Measurements from ENCODE around the gene RCN2.

Gene RCN2

GRCh38 chr15:76994971-76995945, 63.7 kb downstream of the RCN2 start, which contains the start of gene PSTPIP1:
TSS of gene PSTPIP1 (plus strand) at chr15:76995126. CDS start at chr15:76995574, 448 bp downstream.
- DNase-seq: peak; percentile 68

GRCh38 chr15:76996076-76996525, 64.6 kb downstream of the RCN2 start:
- DNase-seq: no peak

- DNase-seq: peak; percentile 35
Measured at GRCh38 chr15:76996526-76997401, 65.2 kb downstream of the RCN2 start.

GRCh38 chr15:76998663-76999285, 67.2 kb downstream of the RCN2 start:
- no peak for DNase-seq

GRCh38 chr15:76999996-77000395, 68.4 kb downstream of the RCN2 start:
- DNase-seq: no peak

GRCh38 chr15:77001351-77001750, 69.8 kb downstream of the RCN2 start:
- DNase-seq: no peak

GRCh38 chr15:77001966-77002365, 70.4 kb downstream of the RCN2 start:
- DNase-seq: no peak

- DNase-seq: no peak
Measured at GRCh38 chr15:77002436-77002835, 70.9 kb downstream of the RCN2 start.

- peak; percentile 10 for DNase-seq
Measured at GRCh38 chr15:77002954-77003912, 71.7 kb downstream of the RCN2 start.

Measured in midbrain (tissue), 1 donor.